LNCAP (cell line): ENCODE data around the gene TMEM198.

ENCODE experiments used
- CTCF ChIP-seq: fragments of 450-650 bp; IDR thresholded peaks from 2 replicates; pipeline ENCODE4 v1.5.1; 2017; ENCODE audit warnings: mild to moderate bottlenecking

TMEM198 gene

GRCh38 chr2:219510512-219511135 lies 33.2 kb upstream of the TMEM198 start:
- TF ChIP-seq CTCF = no peak

DNA sequence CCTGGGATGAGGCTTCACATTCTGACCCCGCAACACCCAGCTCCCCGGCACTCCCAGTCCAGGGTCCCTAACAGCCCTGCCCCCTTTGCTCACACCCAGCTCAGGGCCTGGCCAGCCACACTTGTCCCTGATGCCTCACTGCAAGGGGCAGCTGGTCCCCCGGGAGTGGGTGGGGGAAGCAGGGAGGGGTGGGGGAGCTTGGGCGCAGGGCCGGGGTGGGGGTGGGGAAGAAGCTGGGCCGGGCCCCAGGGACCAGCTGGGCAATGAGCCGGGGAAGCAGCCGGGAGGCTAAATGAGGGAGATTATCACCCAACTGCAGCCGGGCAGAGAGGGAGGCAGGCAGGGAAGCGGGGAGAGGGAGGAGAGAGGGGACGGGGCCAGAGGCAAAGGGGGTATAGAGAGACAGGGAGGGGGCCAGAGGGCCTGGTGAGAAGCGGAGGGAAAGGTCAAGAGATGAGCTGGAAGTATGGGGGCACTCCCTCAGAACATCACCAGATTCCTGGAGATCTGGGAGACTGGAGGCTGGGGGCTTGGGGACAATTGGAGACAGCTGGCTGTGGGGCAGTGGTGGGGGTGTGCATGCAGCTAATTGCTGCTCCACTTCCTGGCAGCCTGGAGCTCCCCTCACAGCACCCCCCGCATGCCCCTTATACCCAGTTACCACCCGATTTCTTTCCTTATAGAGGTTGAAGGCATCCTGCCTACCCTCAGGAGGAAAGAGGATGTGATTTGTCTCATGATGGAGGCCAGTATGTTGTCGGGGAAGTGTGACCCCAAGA lies 32.1 kb upstream of the TMEM198 start:
- no peak for TF ChIP-seq CTCF

GRCh38 chr2:219512524-219513216 lies 31.2 kb upstream of the TMEM198 start:
- TF ChIP-seq CTCF = no peak

GRCh38 chr2:219513787-219514186 lies 30.0 kb upstream of the TMEM198 start:
- TF ChIP-seq CTCF = no peak

GRCh38 chr2:219514196-219514761 lies 29.5 kb upstream of the TMEM198 start, which contains the start of gene ASIC4:
Gene ASIC4 (plus strand): TSS chr2:219514482. CDS start chr2:219514725, 243 bp downstream.
- TF ChIP-seq CTCF = no peak

DNA sequence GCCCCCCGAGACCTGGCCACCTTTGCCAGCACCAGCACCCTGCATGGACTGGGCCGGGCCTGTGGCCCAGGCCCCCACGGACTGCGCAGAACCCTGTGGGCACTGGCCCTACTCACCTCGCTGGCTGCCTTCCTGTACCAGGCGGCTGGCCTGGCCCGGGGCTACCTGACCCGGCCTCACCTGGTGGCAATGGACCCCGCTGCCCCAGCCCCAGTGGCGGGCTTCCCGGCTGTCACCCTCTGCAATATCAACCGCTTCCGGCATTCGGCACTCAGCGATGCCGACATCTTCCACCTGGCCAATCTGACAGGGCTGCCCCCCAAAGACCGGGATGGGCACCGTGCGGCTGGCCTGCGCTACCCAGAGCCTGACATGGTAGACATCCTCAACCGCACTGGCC lies 29.0 kb upstream of the TMEM198 start:
- TF ChIP-seq CTCF = no peak

DNA sequence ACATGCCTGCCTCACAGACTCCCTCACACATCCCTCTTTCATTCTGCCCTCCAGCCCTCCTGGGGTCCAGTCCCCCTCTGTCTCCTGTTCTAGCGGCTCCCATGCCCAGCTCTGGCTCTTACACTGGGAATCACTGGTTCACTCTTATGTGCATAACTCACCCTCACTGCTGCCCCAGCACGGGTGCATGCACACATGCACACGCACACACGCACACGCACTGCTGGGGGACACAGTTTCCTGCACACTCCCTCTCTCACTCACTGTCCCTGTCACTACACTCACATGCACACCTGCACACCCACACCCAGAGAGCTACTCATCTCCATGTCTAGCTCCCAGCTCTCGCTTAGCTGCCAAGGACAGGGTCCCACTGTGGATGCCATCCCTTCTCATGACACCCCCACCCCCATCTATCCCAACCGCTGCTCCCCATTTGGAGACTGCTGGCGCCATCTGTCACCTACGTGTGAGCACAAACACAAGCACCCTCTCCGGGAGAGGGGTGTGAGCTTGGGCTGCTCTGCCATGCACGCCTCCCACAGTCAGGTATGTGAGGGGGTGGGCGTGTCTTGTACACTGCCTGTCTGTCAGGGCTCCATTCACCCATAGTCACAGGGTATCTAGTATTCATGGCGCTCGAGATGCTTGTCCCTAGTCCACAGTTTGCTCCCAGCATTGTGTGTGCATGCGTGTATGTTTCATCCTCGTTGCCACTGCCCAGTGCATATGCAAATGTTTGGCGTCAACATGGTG lies 27.8 kb upstream of the TMEM198 start:
- TF ChIP-seq CTCF = no peak
